ENCODE data around the gene RASAL1. TPM values are rescaled to one million over a fixed set of nuclear protein-coding genes. Genes with fewer than 3 reads are reported as not detected.

RASAL1 gene
- total RNA-seq, 4 donors from 2014 or later, result 1.7 TPM; not detected in 3

- H3K36me3 ChIP-seq, result no peaks in the 10 kb centered on the region
- TF ChIP-seq EP300 (IDR thresholded peaks at IDR 0.05) (no peak), POLR2A (IDR thresholded peaks at IDR 0.05) (no peak), CTCF (IDR thresholded peaks at IDR 0.05) (no peak), POLR2AphosphoS5 (IDR thresholded peaks at IDR 0.05) (no peak)
- H3K9me3 ChIP-seq, result no peaks in the 10 kb centered on the region
- whole genome bisulfite sequencing, 2 donors (ENCODE audit: low coverage in 1 of 2), result 40 to 51% methylated on average over 3 to 5 of the region's 7 CpGs
- H3K27ac ChIP-seq, result no peak overlapping the region
- no peaks in the 10 kb centered on the region for H3K4me1 ChIP-seq
- peaks cover 48% of the 10 kb centered on the region for H3K27me3 ChIP-seq
- no peak overlapping the region for H3K4me3 ChIP-seq
- ATAC-seq, result no peak
These were observed 25.5 kb downstream of the RASAL1 start for GRCh38 chr12:113109872-113110599.

- Histone ChIP-seq H3K9me3 (no peaks in the 10 kb centered on the region), H3K27me3 (peaks cover 48% of the 10 kb centered on the region), H3K4me3 (no peak overlapping the region), H3K27ac (no peak overlapping the region), H3K4me1 (no peaks in the 10 kb centered on the region), H3K36me3 (no peaks in the 10 kb centered on the region)
- TF ChIP-seq EP300 (IDR thresholded peaks at IDR 0.05) (no peak), POLR2AphosphoS5 (IDR thresholded peaks at IDR 0.05) (no peak), POLR2A (IDR thresholded peaks at IDR 0.05) (no peak), CTCF (IDR thresholded peaks at IDR 0.05) (no peak)
- no peak for ATAC-seq
- 100% methylated on average over 1 of the region's 5 CpGs; no CpG with 5 or more reads in 1 of the 2 donors for WGBS, 2 donors (ENCODE audit: low coverage in 1 of 2)
These were observed 26.2 kb downstream of the RASAL1 start for GRCh38 chr12:113109360-113109759.

- no peak for ATAC-seq
- Histone ChIP-seq H3K27me3 (peaks cover 49% of the 10 kb centered on the region), H3K4me3 (no peak overlapping the region), H3K36me3 (no peaks in the 10 kb centered on the region), H3K4me1 (peaks cover 0 to 7% (median 0%) of the 10 kb centered on the region in 3 donors), H3K27ac (no peak overlapping the region), H3K9me3 (no peaks in the 10 kb centered on the region)
- 94% methylated on average over 4 of the region's 4 CpGs; no CpG with 5 or more reads in 1 of the 2 donors for WGBS, 2 donors (ENCODE audit: low coverage in 1 of 2)
- TF ChIP-seq POLR2A (IDR thresholded peaks at IDR 0.05), result no peak
- TF ChIP-seq POLR2AphosphoS5 (IDR thresholded peaks at IDR 0.05), result no peak
- TF ChIP-seq EP300 (IDR thresholded peaks at IDR 0.05), result no peak
- TF ChIP-seq CTCF (IDR thresholded peaks at IDR 0.05), result no peak
These were observed 27.3 kb downstream of the RASAL1 start for GRCh38 chr12:113108308-113108707.

GRCh38 chr12:113106361-113106760, 29.2 kb downstream of the RASAL1 start:
- 86 to 89% methylated on average over 1 of the region's 1 CpG for WGBS, 2 donors (ENCODE audit: low coverage in 1 of 2)
- no peak for TF ChIP-seq POLR2A (IDR thresholded peaks at IDR 0.05)
- no peak for TF ChIP-seq CTCF (IDR thresholded peaks at IDR 0.05)
- no peak for TF ChIP-seq EP300 (IDR thresholded peaks at IDR 0.05)
- TF ChIP-seq POLR2AphosphoS5 (IDR thresholded peaks at IDR 0.05), result no peak
- peaks cover 47% of the 10 kb centered on the region for H3K27me3 ChIP-seq
- no peaks in the 10 kb centered on the region for H3K36me3 ChIP-seq
- no peak overlapping the region for H3K4me3 ChIP-seq
- no peak for ATAC-seq
- peaks cover 0 to 7% (median 0%) of the 10 kb centered on the region in 3 donors for H3K4me1 ChIP-seq
- H3K9me3 ChIP-seq, result no peaks in the 10 kb centered on the region
- H3K27ac ChIP-seq, result no peak overlapping the region
